ENCODE results near the gene TMEM14B.
A peak's percentile ranks its signal among the peaks of the same experiment; 100 is the strongest.
"Not testable (repeated sequence)": the region's sequence is repeated elsewhere in the genome, so short reads cannot be mapped to it uniquely, and the experiment has no call there.

TMEM14B gene

DNA sequence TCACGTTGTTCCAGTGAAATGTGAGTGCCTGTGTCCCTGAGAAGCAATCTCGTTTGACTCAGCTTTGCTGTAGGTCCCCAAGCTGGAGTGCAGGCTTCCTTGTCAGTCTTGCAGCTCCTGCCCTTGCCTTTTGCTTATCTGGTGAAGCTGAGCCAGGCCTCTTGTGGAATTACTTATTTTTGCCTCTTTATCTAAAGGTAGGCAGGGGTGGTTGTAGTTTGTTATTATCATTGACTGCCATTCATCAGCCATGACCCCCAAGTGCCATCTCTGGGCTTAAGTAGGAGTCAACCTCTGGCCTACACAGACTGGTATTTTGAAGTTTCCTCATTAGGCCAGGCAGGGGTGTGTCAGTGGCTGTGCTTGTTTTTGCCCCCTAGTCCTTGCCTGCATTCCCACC, 2.1 kb downstream of the TMEM14B start:
- DNase-seq, result no peak

DNA sequence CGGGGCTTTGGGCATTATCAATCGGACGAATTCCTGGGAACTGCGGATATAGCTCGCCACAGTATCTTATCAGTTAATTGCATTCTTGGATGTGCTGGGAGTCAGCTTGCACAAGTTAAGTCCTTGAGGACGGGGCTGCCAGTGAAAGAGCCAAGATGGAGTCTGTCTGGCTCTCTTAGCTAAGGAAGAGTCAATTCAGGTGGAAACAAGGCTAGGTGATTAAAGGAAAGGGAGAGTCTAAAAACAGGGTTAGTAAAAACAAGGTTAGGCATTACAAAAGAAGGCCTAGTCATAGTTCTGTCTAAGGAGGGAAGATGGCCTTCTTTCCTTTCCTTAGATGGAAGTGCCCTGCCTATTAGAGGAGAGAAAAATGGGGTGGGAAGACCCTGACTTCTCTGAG, 3.0 kb downstream of the TMEM14B start:
- not testable (repeated sequence) for DNase-seq

- DNase-seq, result not testable (repeated sequence)
Measured at GRCh38 chr6:10751757-10752156, 4.2 kb downstream of the TMEM14B start.

GRCh38 chr6:10756085-10756484, 8.5 kb downstream of the TMEM14B start:
- no peak for DNase-seq

GRCh38 chr6:10759312-10759839, 11.8 kb downstream of the TMEM14B start:
- no peak for DNase-seq

DNA sequence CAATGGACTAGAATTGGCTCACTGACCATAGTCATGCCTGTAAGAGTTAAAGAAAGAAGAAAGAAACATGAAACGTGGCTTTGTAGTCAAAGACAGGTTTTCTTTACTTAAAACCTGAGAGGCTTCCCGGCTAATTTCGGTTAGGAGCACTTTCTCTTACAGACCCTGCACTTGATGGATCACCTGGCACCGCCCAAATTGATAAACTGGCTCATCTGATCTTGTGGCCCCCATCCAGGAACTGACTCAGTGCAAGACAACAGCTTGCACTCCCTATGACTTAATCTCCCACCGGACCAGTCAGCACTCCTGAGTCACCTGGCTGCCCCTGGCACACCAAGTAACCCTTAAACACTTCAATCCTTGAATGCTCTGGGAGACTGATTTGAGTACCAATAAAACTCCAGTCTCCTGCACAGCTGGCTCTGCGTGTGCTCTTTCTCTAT, 12.3 kb downstream of the TMEM14B start:
- DNase-seq, result no peak

DNA sequence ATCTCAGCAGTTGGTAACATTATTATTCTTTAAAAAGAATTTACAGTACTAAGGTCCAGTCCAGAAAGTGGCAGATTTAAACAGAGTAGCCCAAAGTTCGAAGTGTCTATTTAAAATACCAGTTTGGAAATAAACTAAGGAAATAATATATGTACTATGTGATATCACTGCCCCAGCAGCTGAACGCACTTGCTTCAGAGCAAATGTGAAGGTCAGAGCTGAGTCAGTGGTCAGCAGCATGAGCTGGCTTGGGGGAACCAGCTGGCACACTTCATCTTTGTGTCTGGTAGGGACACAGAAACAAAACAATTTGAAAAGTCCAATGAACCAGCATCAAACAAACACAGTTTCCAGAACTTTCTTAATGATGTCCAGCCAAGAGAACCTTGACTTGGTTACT, 15.4 kb downstream of the TMEM14B start:
- DNase-seq, result no peak

GRCh38 chr6:10769419-10769818, 21.8 kb downstream of the TMEM14B start:
- DNase-seq, result no peak

GRCh38 chr6:10771371-10771894, 23.8 kb downstream of the TMEM14B start:
- DNase-seq, result no peak

- no peak for DNase-seq
Measured at GRCh38 chr6:10778230-10778629, 30.6 kb downstream of the TMEM14B start.

- DNase-seq, result no peak
Measured at GRCh38 chr6:10779076-10779475, 31.5 kb downstream of the TMEM14B start.

- DNase-seq, result no peak
Measured at GRCh38 chr6:10791673-10792072, 44.1 kb downstream of the TMEM14B start.

DNA sequence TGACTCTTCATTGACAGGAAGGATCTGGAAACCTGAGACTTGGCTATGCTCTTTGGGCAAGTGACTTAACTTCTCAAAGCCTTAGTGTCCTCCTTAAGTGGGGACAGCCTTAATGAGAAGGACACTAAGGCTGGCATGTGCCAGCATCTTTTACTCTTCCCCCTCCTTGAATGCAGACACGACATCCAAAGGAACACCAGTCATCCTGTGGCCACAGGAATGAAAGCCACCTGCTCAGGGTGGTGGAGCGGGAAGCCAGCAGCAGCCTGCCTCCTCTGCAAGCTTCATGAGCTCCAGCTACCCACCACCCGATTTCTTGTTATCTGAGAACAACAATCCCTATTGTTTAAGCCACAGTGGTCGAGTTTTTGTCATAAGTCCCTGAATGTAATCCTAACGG, 44.5 kb downstream of the TMEM14B start:
- DNase-seq, result no peak

DNA sequence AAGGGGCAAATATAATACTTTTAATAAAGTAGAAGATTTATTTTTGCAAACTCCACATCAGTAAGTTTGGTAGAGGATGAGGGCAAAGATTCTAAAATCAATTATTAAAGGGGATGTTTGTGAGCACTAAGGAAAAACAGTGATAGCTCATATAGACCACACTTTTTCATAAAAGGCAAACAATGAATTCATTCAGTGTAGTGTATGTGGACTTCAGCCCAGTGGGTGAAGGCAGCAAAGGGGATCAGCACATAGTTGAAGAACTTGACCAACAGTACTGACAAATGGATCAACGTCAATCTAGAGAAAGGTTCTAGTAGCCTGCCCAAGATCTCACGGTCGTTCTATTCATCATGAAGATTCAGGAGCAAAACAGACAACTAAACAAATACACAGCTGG, 45.4 kb downstream of the TMEM14B start:
- DNase-seq, result no peak

DNA sequence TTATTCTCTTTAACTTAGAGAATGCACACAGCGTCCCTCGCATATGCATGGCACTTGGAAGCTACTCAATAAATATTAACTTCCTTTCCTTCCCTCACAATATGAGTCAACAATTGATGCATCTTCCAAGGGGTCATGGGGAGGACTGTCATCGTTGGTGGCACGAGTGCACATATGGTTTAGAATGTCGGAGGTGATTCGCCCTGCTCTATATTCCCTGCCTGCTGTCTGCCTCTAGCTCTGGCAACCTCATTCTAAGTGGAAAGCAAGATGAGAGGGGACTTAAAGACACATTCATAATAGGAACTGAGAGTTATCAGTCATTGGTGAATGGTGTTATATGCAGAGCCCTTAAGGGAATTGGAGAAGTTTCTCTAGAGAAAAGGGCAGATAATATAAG, 46.1 kb downstream of the TMEM14B start:
- DNase-seq, result no peak

GRCh38 chr6:10794239-10794638, 46.6 kb downstream of the TMEM14B start:
- DNase-seq, result no peak

GRCh38 chr6:10800810-10801209, 53.2 kb downstream of the TMEM14B start:
- DNase-seq, result no peak

DNA sequence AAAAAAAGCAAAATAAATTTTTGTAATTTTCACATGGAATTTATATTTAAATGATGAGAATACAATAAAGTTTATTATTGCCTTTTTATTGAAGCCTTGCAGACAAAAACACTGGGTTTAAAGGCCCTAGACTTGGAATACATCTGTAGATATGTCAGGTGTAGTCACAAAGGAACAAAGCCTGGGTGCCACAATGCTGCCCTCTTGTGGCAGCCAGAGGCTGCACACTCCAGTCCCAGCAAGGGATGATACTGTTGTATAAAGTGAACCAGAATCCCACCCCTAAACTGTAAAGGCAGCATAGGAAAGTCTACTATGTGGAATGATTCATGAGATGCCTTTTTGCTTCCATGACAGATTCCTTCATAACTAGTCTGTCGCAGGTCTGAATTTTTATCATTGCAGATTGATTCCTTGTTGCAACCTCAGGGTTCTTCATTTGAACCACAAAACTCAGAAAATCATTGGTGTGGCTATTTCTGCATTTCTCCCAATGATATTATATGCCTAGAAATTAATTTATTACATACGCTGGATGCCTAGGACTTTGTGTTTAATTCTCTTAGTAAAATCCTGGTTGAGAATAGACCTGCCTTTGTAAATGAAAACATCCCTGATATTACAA, 53.7 kb downstream of the TMEM14B start:
- DNase-seq, result peak; percentile 68

Measured in stimulated activated CD8-positive, alpha-beta memory T cell treated with anti-CD3 and anti-CD28 coated beads, Interleukin-4, amount 100 ng/mL, for 48 hours (primary cell).